HepG2 (cell line): ENCODE data around the gene KCNQ1OT1. TPM values are rescaled to one million over a fixed set of nuclear protein-coding genes. Genes with fewer than 3 reads are reported as not detected.

ENCODE experiments used
- DRAP1 ChIP-seq: IDR thresholded peaks from 2 replicates; pipeline ENCODE4 v1.6.1; 2016; ENCODE audit warnings: missing genetic modification reagents, missing compliant biosample characterization
- FOXK1 ChIP-seq: sonication (generic); formaldehyde crosslinking; IDR thresholded peaks from 2 replicates; pipeline ENCODE4 v1.4.0; 2020; ENCODE audit warnings: low read depth, missing genetic modification reagents, borderline replicate concordance
- HES4 ChIP-seq: sonication (generic); formaldehyde crosslinking; IDR thresholded peaks from 2 replicates; pipeline ENCODE4 v1.9.0; 2021; ENCODE audit warnings: mild to moderate bottlenecking, missing genetic modification reagents, borderline replicate concordance
- IKZF1 ChIP-seq: fragments of 450-650 bp; IDR thresholded peaks from 2 replicates; pipeline ENCODE4 v1.7.1; 2016
- KAT8 ChIP-seq: IDR thresholded peaks from 2 replicates; pipeline ENCODE4 v1.6.1; 2016; ENCODE audit warnings: missing genetic modification reagents, missing compliant biosample characterization
- KMT2A ChIP-seq: sonication (generic); formaldehyde crosslinking; IDR thresholded peaks from 2 replicates; pipeline ENCODE4 v1.4.0; 2020; ENCODE audit warnings: missing genetic modification reagents
- PLSCR1 ChIP-seq: sonication (generic); formaldehyde crosslinking; IDR thresholded peaks from 2 replicates; pipeline ENCODE4 v1.5.0; 2020; ENCODE audit warnings: missing genetic modification reagents, mild to moderate bottlenecking, borderline replicate concordance
- SATB2 ChIP-seq: sonication (generic); formaldehyde crosslinking; IDR thresholded peaks from 2 replicates; pipeline ENCODE4 v1.5.0; 2020; ENCODE audit warnings: missing genetic modification reagents
- SOX13 ChIP-seq, 3 experiments: fragments of 450-650 bp in 1 of 3; sonication (generic) in 1 of 3; formaldehyde crosslinking in 1 of 3; IDR thresholded peaks in 2 of 3; conservative IDR thresholded peaks in 1 of 3; 2 replicates each; pipeline versions ENCODE4 v1.5.0 to v1.6.1; 2016 to 2020; ENCODE audit warnings: antibody characterized with exemption in 1 of 3, mild to moderate bottlenecking in 1 of 3, missing compliant biosample characterization in 1 of 3, missing genetic modification reagents in 1 of 3, moderate library complexity in 1 of 3
- ZNF10 ChIP-seq: sonication (generic); formaldehyde crosslinking; IDR thresholded peaks from 2 replicates; pipeline ENCODE4 v1.4.0; 2020; ENCODE audit warnings: mild to moderate bottlenecking, low read depth, missing genetic modification reagents, borderline replicate concordance
- ZNF101 ChIP-seq: sonication (generic); formaldehyde crosslinking; IDR thresholded peaks from 2 replicates; pipeline ENCODE4 v1.4.0; 2020; ENCODE audit warnings: mild to moderate bottlenecking, low read depth, missing genetic modification reagents, borderline replicate concordance
- ZNF543 ChIP-seq: sonication (generic); formaldehyde crosslinking; IDR thresholded peaks from 2 replicates; pipeline ENCODE4 v1.4.0; 2020; ENCODE audit warnings: mild to moderate bottlenecking, missing genetic modification reagents
- ZNF570 ChIP-seq: sonication (generic); formaldehyde crosslinking; IDR thresholded peaks from 2 replicates; pipeline ENCODE4 v1.4.0; 2020; ENCODE audit warnings: mild to moderate bottlenecking, missing genetic modification reagents, borderline replicate concordance
- ZNF607 ChIP-seq: sonication (generic); formaldehyde crosslinking; IDR thresholded peaks from 2 replicates; pipeline ENCODE4 v1.5.1; 2020; ENCODE audit warnings: missing genetic modification reagents, mild to moderate bottlenecking, borderline replicate concordance
- polyA plus RNA-seq, 8 experiments: library from polyadenylated mRNA; depleted of rRNA in 3 of 8; stranded (reverse) in 7 of 8; unstranded in 1 of 8; fragments of >200 nt; fragmentation: Illumina TruSeq in 4 of 8; extraction: Trizol in 4 of 8; gene quantifications; 2 replicates each; pipeline versions ENCODE4 v1.2.1 to v1.2.3, GENCODE V29; 2011 to 2016; ENCODE audit warnings: low read depth in 4 of 8, missing spikeins in 1 of 8, mixed read lengths in 1 of 8; ENCODE audit not compliant: insufficient read depth in 1 of 8
- total RNA-seq, 5 experiments: library from RNA; depleted of rRNA; stranded (reverse); fragments of >200 nt; fragmentation: Illumina TruSeq; extraction: Trizol; gene quantifications; 2 replicates each; pipeline ENCODE4 v1.2.3, GENCODE V29; 2016; ENCODE audit warnings: low read depth in 1 of 5

The KCNQ1OT1 gene
- total and polyA plus RNA-seq, 2 of the 13 experiments (the other 11 are each of a cell fraction or from before 2014, with no cell fraction given), result 1.3 to 18.9 TPM

DNA sequence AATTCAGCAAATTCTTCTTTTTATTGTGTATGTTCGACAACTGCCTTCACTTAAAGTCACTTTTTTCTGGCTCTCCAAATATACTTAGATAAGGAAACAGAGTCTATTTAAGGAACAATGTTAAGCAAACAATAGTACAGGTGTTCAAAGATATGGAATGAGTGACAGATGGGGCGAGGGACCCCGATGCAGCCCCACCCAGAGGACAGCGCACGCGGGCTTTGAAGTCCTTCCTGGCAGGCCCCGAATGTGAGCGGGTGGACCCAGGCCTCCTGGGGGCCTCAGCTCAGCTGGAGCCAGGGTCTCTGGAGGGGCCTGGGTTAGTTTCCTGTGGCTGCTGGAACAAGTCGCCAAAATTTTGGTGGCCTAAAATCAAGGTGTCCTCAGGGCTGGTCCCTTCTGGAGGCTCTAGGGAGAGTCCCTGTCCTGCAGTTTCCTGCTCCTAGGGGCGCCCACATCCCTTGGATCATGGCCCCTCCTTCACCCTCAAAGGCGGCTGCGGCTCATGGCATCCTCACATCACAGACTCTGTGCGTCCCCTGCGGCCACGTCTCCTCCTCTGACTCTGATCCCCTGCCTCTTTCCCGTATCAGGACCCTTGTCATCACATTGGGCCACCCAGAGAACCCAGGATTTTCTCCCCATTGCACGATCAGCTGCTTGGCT is 40.6 kb upstream of the KCNQ1OT1 start (continued):
- TF ChIP-seq KMT2A, result no peak
- no peak for TF ChIP-seq DRAP1 (CRISPR knock-in tag)
- TF ChIP-seq SATB2 (CRISPR knock-in tag), result no peak
- TF ChIP-seq FOXK1 (CRISPR knock-in tag), result no peak
- TF ChIP-seq KAT8 (CRISPR knock-in tag), result no peak
- no peak for TF ChIP-seq HES4 (CRISPR knock-in tag)
- TF ChIP-seq ZNF607, result no peak
- no peak for TF ChIP-seq PLSCR1 (CRISPR knock-in tag)
- TF ChIP-seq ZNF101 (CRISPR knock-in tag), result no peak
- no peak for TF ChIP-seq IKZF1
- TF ChIP-seq SOX13 (IDR thresholded peaks at IDR 0.05), result 0 out of 2 replicates have a peak, but pooled peaks have one; percentile 35
- TF ChIP-seq SOX13 (CRISPR knock-in tag; conservative IDR thresholded peaks at IDR 0.05 in 1 of 2, IDR thresholded peaks at IDR 0.05 in 1 of 2), result peak in 1 of 2 experiments; percentile 81; a peak in 2 of 4 replicates
- TF ChIP-seq ZNF543 (CRISPR knock-in tag), result peak; percentile 97
- TF ChIP-seq ZNF570 (CRISPR knock-in tag), result no peak
- no peak for TF ChIP-seq ZNF10 (CRISPR knock-in tag)
